GM12873 (cell line): ENCODE data around the gene CGA.

Experiments used
- CTCF ChIP-seq: IDR thresholded peaks from 2 replicates; pipeline ENCODE4 v1.5.1; 2012; ENCODE audit warnings: low read depth, mild to moderate bottlenecking, moderate library complexity, low read length, control low read depth; ENCODE audit not compliant: insufficient read depth; ENCODE audit errors: missing control alignments

CGA gene

GRCh38 chr6:87095087-87095509, at the start of gene CGA:
Gene CGA, minus strand, starts transcription at chr6:87095106. Its CDS starts 6,906 bp downstream, at chr6:87088200.
- TF ChIP-seq CTCF = no peak

GRCh38 chr6:87139236-87139635, 44.3 kb upstream of the CGA start:
- TF ChIP-seq CTCF = peak; percentile 76

DNA sequence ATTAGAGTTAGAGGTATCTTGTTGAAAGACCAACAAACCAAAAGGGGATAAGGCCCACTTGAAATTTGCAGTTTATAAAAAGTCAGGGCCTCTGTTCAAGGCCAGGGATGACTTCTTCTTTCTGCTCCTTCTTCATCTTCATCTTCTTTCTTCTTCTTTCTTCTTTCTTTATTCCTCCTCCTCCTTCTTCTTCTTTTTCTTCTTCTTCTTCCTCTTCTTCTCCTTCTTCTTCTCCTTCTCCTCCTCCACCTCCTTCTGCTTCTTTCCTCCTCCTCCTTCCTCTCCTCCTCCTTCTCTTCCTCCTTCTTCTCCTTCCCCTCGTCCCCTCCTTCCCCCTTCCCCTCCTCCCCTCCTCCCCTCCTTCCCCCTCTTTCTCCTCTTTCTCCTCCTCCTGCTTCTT, 42.1 kb upstream of the CGA start:
- no peak for TF ChIP-seq CTCF

DNA sequence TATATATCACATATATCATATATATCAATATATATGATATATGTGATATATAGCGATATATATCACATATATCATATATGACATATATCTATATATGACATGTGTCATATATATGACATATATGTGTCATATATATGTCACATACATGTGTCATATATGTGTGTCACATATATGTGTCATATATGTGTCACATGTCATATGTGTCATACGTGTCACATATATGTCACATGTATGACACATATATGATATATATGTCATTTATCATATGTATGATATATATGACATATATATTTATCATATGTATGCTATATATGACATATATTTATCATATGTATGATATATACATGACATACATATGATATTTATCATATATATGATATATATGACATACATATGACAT, 32.8 kb upstream of the CGA start:
- TF ChIP-seq CTCF = no peak

- TF ChIP-seq CTCF = no peak
These were observed 31.6 kb upstream of the CGA start for GRCh38 chr6:87126501-87126900.

DNA sequence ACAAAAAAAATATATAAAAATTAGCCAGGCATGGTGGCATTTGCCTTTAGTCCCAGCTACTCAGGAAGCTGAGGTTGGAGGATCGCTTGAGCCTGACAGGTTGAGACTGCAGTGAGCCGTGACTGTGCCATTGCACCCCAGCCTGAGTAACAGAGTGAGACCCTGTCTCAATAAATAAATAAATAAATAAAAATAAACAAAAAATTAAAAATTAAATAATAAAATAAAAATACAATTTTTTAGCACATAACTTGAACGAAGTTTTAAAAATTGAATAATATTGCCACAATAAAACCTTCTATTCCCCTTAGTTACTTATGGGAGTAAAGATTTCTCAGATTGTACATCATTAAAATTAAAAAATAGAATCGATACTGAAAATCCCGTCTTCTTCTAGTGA, 29.2 kb upstream of the CGA start:
- TF ChIP-seq CTCF = no peak

DNA sequence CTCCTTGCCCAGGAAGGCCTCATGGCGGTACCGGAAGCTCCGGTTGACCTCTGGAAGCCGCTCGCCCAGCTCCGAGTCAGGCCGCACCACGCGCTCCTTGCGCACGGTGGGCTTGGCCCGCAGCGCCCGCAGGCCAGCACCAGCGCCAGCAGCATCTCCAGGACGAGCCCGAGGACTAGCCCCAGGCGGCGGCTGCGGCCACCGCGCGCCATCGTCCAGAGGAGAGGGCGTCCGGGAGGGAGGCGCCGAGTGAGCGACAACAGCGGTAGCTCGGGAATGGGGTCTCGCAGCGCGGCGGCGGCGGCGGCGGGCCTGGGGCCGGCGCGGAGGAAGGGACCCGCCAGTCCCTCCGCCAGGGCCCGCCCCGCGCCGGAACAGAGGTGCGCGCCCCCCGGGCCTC, 27.6 kb upstream of the CGA start:
- TF ChIP-seq CTCF = no peak

DNA sequence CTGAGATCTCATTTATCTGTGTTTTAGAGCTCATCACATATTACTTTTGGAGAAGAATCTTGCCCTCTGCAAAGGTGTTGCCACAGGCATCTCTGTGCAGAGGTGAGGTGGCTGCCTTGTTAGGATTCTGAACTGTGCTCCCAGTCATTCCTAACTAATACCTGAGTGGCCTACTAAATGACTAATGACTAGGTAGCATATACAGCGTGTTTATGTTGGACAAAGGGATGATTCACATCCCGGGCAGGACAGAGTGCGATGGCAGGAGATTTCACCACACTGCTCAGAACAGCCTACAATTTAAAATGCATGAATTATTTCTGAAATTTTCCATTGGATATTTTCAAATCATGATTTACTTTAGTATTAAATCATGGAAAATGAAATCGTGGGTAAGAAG, 23.1 kb upstream of the CGA start:
- TF ChIP-seq CTCF = no peak
